Upper lobe of left lung (tissue), 6 donors: Measurements from ENCODE around the gene MIB2. TPM values are rescaled to one million over a fixed set of nuclear protein-coding genes. Genes with fewer than 3 reads are reported as not detected.

Source experiments
- ATAC-seq, 2 donors: fragments of 200-7000 bp; cut with Tn5 transposase; one replicate each; pipeline ENCODE4 v1.9.1; 2022; ENCODE audit warnings: mild to moderate bottlenecking in 2 of 2, moderate library complexity in 2 of 2; ENCODE audit not compliant: low FRiP score in 2 of 2
- DNase-seq, 2 donors: peaks; one replicate each; pipeline ENCODE4 v3.0.0-alpha.2; 2019 to 2020
- H3K27ac ChIP-seq, 4 donors: fragments of 200-600 bp; sonication (generic); one replicate each; pipeline ENCODE4 v1.5.1; 2016 to 2019
- H3K27me3 ChIP-seq, 4 donors: fragments of 200-600 bp; sonication (generic); one replicate each; pipeline ENCODE4 v1.5.1; 2017 to 2019
- H3K36me3 ChIP-seq, 4 donors: fragments of 200-600 bp; sonication (generic); one replicate each; pipeline ENCODE4 v1.5.1; 2016 to 2019
- H3K4me1 ChIP-seq, 4 donors: fragments of 200-600 bp; sonication (generic); one replicate each; pipeline ENCODE4 v1.5.1; 2018 to 2019
- H3K4me3 ChIP-seq, 4 donors: fragments of 200-600 bp; sonication (generic); one replicate each; pipeline ENCODE4 v1.5.1; 2017 to 2019; ENCODE audit warnings: mild to moderate bottlenecking in 2 of 4, moderate library complexity in 1 of 4
- H3K9me3 ChIP-seq, 4 donors: fragments of 200-600 bp; sonication (generic); one replicate each; pipeline ENCODE4 v1.5.1; 2018 to 2019
- EP300 ChIP-seq, 4 donors: sonication (generic); formaldehyde crosslinking; IDR thresholded peaks; one replicate each; pipeline ENCODE4 v1.5.1; 2017; ENCODE audit warnings: antibody characterized with exemption in 4 of 4, control low read depth in 2 of 4
- POLR2A ChIP-seq, 4 donors: fragments of 450-650 bp; IDR thresholded peaks; one replicate each; pipeline ENCODE4 v1.5.1; 2016 to 2017; ENCODE audit warnings: antibody characterized with exemption in 4 of 4, mild to moderate bottlenecking in 2 of 4
- POLR2AphosphoS5 ChIP-seq, 2 donors: sonication (generic); formaldehyde crosslinking; IDR thresholded peaks; one replicate each; pipeline ENCODE4 v1.5.1; 2017; ENCODE audit warnings: antibody characterized with exemption in 2 of 2
- WGBS, 2 donors: methylation state at CpG; one replicate each; pipeline ENCODE4 v1.1.5; 2017 to 2018; 5-methylcytosine and 5-hydroxymethylcytosine counted together
- total RNA-seq, 6 donors: library from RNA; depleted of rRNA in 4 of 6; stranded (reverse); fragments of >200 nt in 4 of 6; gene quantifications; one replicate each; pipeline versions ENCODE4 v1.1.0 to v1.2.1, GENCODE V29; 2016 to 2021
- TF ChIP-seq, protein P1 (sequence below), 6 experiments: fragments of 450-650 bp in 4 of 6; fragments of 200-600 bp in 2 of 6; sonication (generic) in 2 of 6; IDR thresholded peaks; one replicate each; pipeline ENCODE4 v1.5.1; 2016 to 2019; ENCODE audit warnings: antibody characterized with exemption in 6 of 6
- donor health status: DM: no; HTN: no; CAD: no; lungs with moderate emphysema.
- donor health status: DM: no; HTN: yes; CAD: no; lungs with severe emphysema.

MIB2 gene
- total RNA-seq, 6 donors from 2014 or later: 52.7 to 284 (median 84.7) TPM

DNA sequence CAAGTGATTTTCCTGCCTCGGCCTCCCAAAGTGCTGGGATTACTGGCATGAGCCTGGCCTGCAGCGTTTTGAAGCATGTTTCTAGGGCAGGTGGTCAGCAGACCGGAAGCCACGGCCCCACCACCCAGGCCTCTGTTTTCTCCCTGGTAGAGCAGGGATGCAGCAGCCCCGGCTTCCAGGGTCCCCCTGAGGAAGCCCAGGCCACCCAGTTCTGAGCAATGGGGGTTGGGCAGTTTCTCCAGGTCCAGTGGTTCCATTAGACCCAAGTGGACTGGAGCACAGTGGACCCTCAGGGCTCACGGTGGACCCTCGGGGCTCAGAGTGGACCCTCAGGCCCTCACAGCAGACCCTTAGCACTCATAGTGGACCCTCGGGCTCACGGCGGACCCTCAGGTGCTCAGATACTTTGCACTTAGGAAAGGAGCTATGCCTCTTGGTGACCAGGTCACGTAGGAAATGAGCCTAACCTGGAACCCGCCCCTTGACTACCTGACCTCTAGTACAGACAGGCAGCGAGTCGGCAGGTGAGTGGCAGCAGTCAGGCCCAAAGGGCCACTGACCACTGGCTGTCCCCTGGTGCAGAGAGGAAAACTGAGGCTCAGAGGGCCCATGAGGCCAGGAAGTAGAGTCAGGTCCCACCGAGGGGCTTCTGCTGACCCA, 10.8 kb upstream of the MIB2 start:
- no peaks in the 10 kb centered on the region for H3K9me3 ChIP-seq
- H3K27me3 ChIP-seq: no peaks in the 10 kb centered on the region
- H3K36me3 ChIP-seq: no peaks in the 10 kb centered on the region
- ATAC-seq (no peak), DNase-seq (peak in 1 of 2 donors; percentile 35)
- H3K4me3 ChIP-seq: no peak overlapping the region
- H3K27ac ChIP-seq: no peak overlapping the region
- peaks cover 7 to 12% (median 11%) of the 10 kb centered on the region in 4 donors for H3K4me1 ChIP-seq
- TF ChIP-seq EP300 (IDR thresholded peaks at IDR 0.05): no peak
- TF ChIP-seq POLR2A (IDR thresholded peaks at IDR 0.05): no peak
- no peak for TF ChIP-seq POLR2AphosphoS5 (IDR thresholded peaks at IDR 0.05)
- TF ChIP-seq, protein P1, sequence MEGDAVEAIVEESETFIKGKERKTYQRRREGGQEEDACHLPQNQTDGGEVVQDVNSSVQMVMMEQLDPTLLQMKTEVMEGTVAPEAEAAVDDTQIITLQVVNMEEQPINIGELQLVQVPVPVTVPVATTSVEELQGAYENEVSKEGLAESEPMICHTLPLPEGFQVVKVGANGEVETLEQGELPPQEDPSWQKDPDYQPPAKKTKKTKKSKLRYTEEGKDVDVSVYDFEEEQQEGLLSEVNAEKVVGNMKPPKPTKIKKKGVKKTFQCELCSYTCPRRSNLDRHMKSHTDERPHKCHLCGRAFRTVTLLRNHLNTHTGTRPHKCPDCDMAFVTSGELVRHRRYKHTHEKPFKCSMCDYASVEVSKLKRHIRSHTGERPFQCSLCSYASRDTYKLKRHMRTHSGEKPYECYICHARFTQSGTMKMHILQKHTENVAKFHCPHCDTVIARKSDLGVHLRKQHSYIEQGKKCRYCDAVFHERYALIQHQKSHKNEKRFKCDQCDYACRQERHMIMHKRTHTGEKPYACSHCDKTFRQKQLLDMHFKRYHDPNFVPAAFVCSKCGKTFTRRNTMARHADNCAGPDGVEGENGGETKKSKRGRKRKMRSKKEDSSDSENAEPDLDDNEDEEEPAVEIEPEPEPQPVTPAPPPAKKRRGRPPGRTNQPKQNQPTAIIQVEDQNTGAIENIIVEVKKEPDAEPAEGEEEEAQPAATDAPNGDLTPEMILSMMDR (IDR thresholded peaks at IDR 0.05): no peak
- 85 to 89% methylated on average over 10 to 14 of the region's 15 CpGs for WGBS, 2 donors

DNA sequence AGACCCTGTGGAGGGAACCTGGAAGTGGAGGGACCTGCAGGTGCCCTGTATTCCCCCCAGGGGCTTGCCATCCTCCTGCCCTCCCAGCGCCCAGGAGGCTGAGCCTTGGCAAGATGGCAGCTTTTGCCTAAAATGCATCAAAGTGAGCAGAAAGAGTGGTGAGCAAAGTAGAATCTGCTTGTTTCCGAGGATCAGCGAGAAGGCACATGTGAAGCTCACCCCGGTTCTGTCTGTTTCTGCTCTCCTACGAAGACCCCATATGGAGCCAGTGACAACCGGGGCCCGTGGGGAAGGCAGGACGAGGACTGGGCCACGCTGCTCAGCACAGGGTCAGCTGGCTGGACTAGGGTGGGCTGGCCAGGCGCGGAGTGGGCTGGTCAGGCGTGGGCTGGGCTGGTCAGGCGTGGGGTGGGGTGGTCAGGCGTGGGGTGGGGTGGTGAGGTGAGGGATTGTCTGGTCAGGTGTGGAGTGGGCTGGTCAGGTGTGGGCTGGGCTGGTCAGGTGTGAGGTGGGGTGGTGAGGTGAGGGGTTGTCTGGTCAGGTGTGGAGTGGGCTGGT, 10.2 kb upstream of the MIB2 start:
- no peak for TF ChIP-seq EP300 (IDR thresholded peaks at IDR 0.05)
- TF ChIP-seq, protein P1 (IDR thresholded peaks at IDR 0.05): no peak
- no peak for TF ChIP-seq POLR2AphosphoS5 (IDR thresholded peaks at IDR 0.05)
- TF ChIP-seq POLR2A (IDR thresholded peaks at IDR 0.05): no peak
- peaks cover 6 to 18% (median 13%) of the 10 kb centered on the region in 4 donors for H3K4me1 ChIP-seq
- no peak overlapping the region for H3K4me3 ChIP-seq
- DNase-seq (peak in 1 of 2 donors; percentile 71), ATAC-seq (no peak)
- no peak overlapping the region for H3K27ac ChIP-seq
- no peaks in the 10 kb centered on the region for H3K36me3 ChIP-seq
- H3K9me3 ChIP-seq: no peaks in the 10 kb centered on the region
- 75 to 85% methylated on average over 12 to 14 of the region's 14 CpGs for whole genome bisulfite sequencing, 2 donors
- H3K27me3 ChIP-seq: no peaks in the 10 kb centered on the region

DNA sequence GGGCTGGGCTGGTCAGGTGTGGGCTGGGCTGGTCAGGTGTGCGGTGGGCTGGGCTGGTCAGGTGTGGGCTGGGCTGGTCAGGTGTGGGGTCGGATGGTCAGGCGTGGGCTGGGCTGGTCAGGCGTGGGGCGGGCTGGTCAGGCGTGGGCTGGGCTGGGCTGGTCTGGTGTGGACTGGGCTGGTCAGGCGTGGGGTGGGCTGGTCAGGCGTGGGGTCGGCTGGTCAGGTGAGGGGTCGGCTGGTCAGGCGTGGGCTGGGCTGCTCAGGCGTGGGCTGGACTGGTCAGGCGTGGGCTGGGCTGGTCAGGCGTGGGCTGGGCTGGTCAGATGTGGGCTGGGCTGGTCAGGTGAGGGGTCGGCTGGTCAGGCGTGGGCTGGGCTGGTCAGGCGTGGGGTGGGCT, 9.6 kb upstream of the MIB2 start:
- no peak overlapping the region for H3K27ac ChIP-seq
- peak in 1 of 2 donors; percentile 20 for DNase-seq
- H3K9me3 ChIP-seq: no peaks in the 10 kb centered on the region
- no peak for ATAC-seq
- no peaks in the 10 kb centered on the region for H3K27me3 ChIP-seq
- 89 to 92% methylated on average over 14 to 17 of the region's 17 CpGs for WGBS, 2 donors
- H3K4me3 ChIP-seq: no peak overlapping the region
- no peaks in the 10 kb centered on the region for H3K36me3 ChIP-seq
- TF ChIP-seq POLR2A (IDR thresholded peaks at IDR 0.05) (no peak), POLR2AphosphoS5 (IDR thresholded peaks at IDR 0.05) (no peak), EP300 (IDR thresholded peaks at IDR 0.05) (no peak)
- TF ChIP-seq, protein P1 (IDR thresholded peaks at IDR 0.05): no peak
- H3K4me1 ChIP-seq: peaks cover under 1 to 18% (median 13%) of the 10 kb centered on the region in 4 donors

DNA sequence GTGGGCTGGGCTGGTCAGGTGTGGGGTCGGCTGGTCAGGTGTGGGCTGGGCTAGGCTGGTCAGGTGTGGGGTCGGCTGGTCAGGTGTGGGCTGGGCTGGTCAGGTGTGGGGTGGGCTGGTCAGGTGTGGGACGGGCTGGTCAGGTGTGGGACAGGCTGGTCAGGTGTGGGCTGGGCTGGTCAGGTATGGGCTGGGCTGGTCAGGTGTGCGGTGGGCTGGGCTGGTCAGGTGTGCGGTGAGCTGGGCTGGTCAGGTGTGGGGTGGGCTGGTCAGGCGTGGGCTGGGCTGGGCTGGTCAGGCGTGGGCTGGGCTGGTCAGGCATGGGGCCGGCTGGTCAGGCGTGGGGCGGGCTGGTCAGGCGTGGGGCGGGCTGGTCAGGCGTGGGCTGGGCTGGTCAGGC, 9.1 kb upstream of the MIB2 start:
- no peak for ATAC-seq
- Histone ChIP-seq H3K27me3 (no peaks in the 10 kb centered on the region), H3K9me3 (no peaks in the 10 kb centered on the region), H3K27ac (peak overlapping the region in 1 of 4 donors; percentile 79), H3K4me1 (peaks cover 5 to 19% (median 13%) of the 10 kb centered on the region in 4 donors), H3K36me3 (no peaks in the 10 kb centered on the region), H3K4me3 (no peak overlapping the region)
- TF ChIP-seq, protein P1 (IDR thresholded peaks at IDR 0.05): no peak
- TF ChIP-seq POLR2AphosphoS5 (IDR thresholded peaks at IDR 0.05) (no peak), POLR2A (IDR thresholded peaks at IDR 0.05) (no peak), EP300 (IDR thresholded peaks at IDR 0.05) (no peak)
- 74 to 93% methylated on average over 5 to 6 of the region's 13 CpGs for WGBS, 2 donors
- peak in 1 of 2 donors; percentile 58 for DNase-seq
